Measurements from ENCODE around the gene CLEC16A. TPM values are rescaled to one million over a fixed set of nuclear protein-coding genes. Genes with fewer than 3 reads are reported as not detected.
"Not testable (repeated sequence)": the region's sequence is repeated elsewhere in the genome, so short reads cannot be mapped to it uniquely, and the experiment has no call there.

Gene CLEC16A
- total RNA-seq, 4 donors from 2014 or later = 29.5 to 58.8 (median 48.4) TPM

DNA sequence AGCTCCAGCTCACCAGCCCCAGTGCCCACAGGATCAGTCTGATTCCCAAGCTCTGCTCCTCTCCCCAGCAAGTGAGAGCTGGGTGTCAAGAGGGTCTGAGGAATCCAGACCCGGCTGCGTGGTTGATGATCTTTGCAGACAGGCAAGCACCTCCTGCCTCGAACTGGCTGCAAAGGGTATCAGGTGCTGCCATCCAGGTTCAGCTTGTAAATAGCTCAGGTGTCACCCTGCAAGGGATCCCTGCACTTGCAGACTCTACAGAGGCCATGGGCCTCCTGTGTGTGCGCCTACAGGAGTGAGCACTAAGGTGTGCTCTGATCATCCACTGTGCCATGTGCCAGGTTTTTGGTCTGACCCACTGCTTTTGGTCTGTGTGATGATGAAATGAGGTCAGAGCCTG, 18.3 kb upstream of the CLEC16A start:
- 67 to 72% methylated on average over 3 to 4 of the region's 4 CpGs for WGBS, 2 donors
- Histone ChIP-seq H3K27ac (no peak overlapping the region), H3K9me3 (no peaks in the 10 kb centered on the region), H3K27me3 (no peaks in the 10 kb centered on the region), H3K36me3 (peaks cover 12 to 16% of the 10 kb centered on the region in 2 donors), H3K4me3 (replicated peaks in 1 of 3) (no peak overlapping the region), H3K4me1 (peaks cover 16 to 38% of the 10 kb centered on the region in 2 donors)
- intact Hi-C loops (cut with DNase I) = no loop called here
- TF ChIP-seq, protein P1, sequence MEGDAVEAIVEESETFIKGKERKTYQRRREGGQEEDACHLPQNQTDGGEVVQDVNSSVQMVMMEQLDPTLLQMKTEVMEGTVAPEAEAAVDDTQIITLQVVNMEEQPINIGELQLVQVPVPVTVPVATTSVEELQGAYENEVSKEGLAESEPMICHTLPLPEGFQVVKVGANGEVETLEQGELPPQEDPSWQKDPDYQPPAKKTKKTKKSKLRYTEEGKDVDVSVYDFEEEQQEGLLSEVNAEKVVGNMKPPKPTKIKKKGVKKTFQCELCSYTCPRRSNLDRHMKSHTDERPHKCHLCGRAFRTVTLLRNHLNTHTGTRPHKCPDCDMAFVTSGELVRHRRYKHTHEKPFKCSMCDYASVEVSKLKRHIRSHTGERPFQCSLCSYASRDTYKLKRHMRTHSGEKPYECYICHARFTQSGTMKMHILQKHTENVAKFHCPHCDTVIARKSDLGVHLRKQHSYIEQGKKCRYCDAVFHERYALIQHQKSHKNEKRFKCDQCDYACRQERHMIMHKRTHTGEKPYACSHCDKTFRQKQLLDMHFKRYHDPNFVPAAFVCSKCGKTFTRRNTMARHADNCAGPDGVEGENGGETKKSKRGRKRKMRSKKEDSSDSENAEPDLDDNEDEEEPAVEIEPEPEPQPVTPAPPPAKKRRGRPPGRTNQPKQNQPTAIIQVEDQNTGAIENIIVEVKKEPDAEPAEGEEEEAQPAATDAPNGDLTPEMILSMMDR (IDR thresholded peaks at IDR 0.05) = no peak
- no peak for TF ChIP-seq POLR2A (IDR thresholded peaks at IDR 0.05)
- no peak for DNase-seq

DNA sequence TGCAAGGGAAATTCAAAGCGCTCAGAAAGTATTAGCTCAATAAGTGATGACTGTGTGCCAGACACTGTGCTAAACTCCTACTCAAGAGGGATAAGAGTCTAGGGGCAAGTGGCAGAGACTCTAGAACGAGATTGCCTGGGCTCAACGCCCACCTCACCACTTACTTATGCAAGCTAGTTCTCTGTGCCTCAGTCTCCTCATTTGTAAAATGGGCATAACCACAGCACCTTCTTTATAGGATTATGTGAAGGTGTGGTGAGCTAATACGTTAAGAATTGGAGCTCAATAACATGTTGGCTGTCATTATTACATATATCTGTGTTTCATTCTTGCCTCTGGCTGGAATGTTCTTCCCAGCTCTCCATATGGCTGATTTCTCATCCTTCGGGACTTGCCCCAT, 17.5 kb upstream of the CLEC16A start:
- H3K4me3 ChIP-seq (replicated peaks in 1 of 3) = no peak overlapping the region
- DNase-seq = no peak
- peaks cover 12 to 16% of the 10 kb centered on the region in 2 donors for H3K36me3 ChIP-seq
- no peaks in the 10 kb centered on the region for H3K9me3 ChIP-seq
- no peaks in the 10 kb centered on the region for H3K27me3 ChIP-seq
- H3K4me1 ChIP-seq = peaks cover 11 to 32% of the 10 kb centered on the region in 2 donors
- no peak overlapping the region for H3K27ac ChIP-seq
- intact Hi-C loops (cut with DNase I) = no loop called here
- WGBS, 2 donors = 94% methylated on average over 5 of the region's 5 CpGs
- no peak for TF ChIP-seq POLR2A (IDR thresholded peaks at IDR 0.05)
- TF ChIP-seq, protein P1 (IDR thresholded peaks at IDR 0.05) = no peak

- H3K4me1 ChIP-seq = peaks cover 4 to 25% of the 10 kb centered on the region in 2 donors
- no peaks in the 10 kb centered on the region for H3K9me3 ChIP-seq
- intact Hi-C loops (cut with DNase I) = no loop called here
- no peak for TF ChIP-seq POLR2A (IDR thresholded peaks at IDR 0.05)
- TF ChIP-seq, protein P1 (IDR thresholded peaks at IDR 0.05) = no peak
- H3K4me3 ChIP-seq (replicated peaks in 1 of 3) = no peak overlapping the region
- no peaks in the 10 kb centered on the region for H3K27me3 ChIP-seq
- peaks cover 12 to 16% of the 10 kb centered on the region in 2 donors for H3K36me3 ChIP-seq
- 96 to 98% methylated on average over 11 of the region's 11 CpGs for WGBS, 2 donors
- no peak overlapping the region for H3K27ac ChIP-seq
- no peak for DNase-seq
Observed at GRCh38 chr16:10927497-10928112, 16.8 kb upstream of the CLEC16A start.

DNA sequence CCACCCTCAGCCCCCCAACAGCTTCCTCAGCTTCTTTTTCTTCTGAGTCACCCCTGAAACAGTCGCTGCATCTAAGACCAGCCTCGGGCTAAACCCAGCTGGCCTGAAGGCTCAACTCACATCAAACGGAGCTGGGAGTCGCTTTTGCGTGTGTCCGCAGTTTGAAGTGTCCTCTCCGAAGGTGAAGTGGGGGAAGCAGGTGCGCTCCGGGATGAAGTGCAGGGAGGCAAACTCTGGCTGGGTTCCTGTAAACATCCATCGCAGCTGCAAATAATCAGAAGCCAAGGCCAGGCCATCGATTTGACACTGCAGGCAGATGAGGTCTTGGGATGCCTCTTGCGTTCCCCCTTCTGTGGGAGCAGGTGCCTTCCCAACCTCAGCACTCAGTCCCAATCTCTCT, 15.3 kb upstream of the CLEC16A start:
- Histone ChIP-seq H3K36me3 (peaks cover 12 to 20% of the 10 kb centered on the region in 2 donors), H3K4me1 (peaks cover 0 to 11% of the 10 kb centered on the region in 2 donors)
- 51 to 54% methylated on average over 9 to 12 of the region's 12 CpGs for WGBS, 2 donors
- intact Hi-C loops (cut with DNase I); H3K27ac ChIP-seq; H3K4me3 ChIP-seq (replicated peaks in 1 of 3); H3K27me3 ChIP-seq; H3K9me3 ChIP-seq: not testable (repeated sequence)
- peak; percentile 52 to 64 for DNase-seq

GRCh38 chr16:10929853-10930754, 14.3 kb upstream of the CLEC16A start:
- H3K4me3 ChIP-seq (replicated peaks in 1 of 3) = no peak overlapping the region
- H3K27me3 ChIP-seq = no peaks in the 10 kb centered on the region
- H3K4me1 ChIP-seq = peaks cover 0 to 14% of the 10 kb centered on the region in 2 donors
- H3K36me3 ChIP-seq = peaks cover 12 to 20% of the 10 kb centered on the region in 2 donors
- no peaks in the 10 kb centered on the region for H3K9me3 ChIP-seq
- WGBS, 2 donors = 76 to 85% methylated on average over 13 to 15 of the region's 15 CpGs
- H3K27ac ChIP-seq = no peak overlapping the region
- intact Hi-C loops (cut with DNase I) = no loop called here
- no peak for DNase-seq
- TF ChIP-seq, protein P1 (IDR thresholded peaks at IDR 0.05) = no peak
- TF ChIP-seq POLR2A (IDR thresholded peaks at IDR 0.05) = no peak

Data from thyroid gland (tissue), 4 donors.